IPS DF 4.7 (cell line): ENCODE measurements around the gene MDK.

Source experiments
- DNase-seq: peaks from one replicate; pipeline ENCODE4 v3.0.0-alpha.2; 2013; ENCODE audit warnings: low spot score; ENCODE audit errors: extremely low read depth

Gene MDK

GRCh38 chr11:46381048-46381818 lies at the start of gene MDK:
Gene MDK, plus strand, starts transcription at chr11:46381669. Its CDS starts 389 bp downstream, at chr11:46382058.
- no peak for DNase-seq

GRCh38 chr11:46332093-46332567 lies 49.3 kb upstream of the MDK start:
- no peak for DNase-seq

DNA sequence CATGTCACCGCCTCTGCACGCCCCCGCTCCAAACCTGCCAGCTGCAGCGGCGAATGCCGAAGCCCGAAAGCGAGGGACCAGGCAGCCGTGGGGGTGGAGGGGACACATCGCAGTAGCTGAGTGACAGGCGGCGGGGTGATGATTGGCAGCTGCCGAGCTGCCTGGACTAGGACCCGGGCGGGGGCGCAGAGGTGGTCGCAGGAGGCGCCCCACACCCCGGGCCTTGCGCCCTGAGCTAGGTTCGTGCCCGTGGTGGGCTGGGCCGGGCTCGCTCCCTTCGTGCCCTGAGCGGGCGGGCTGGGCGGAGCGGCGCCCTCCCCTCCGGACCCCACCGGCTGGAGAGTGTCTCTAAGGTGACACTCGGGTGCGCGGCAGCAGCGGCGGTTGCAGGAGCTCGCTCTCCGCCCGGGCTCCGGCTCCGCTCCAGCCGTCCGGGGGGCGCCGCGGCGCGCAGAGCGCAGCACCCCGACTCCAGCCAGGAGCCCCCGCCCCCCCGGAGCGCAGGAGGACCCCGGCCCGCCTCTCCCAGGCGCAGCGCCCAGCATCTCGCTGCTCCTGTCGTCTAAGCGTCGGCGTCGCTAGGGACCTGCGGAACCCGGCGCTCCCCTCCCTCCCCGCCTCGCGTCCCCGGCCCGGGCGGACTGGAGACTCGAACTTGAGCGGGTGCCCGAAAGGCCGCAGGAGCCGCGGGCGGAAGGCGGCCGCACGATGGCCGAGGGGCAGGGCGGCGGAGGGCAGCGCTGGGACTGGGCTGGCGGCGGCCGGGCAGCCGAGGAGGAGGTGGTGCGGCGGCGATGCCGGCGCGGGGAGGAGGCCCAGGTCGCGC lies 48.7 kb upstream of the MDK start:
- no peak for DNase-seq

DNA sequence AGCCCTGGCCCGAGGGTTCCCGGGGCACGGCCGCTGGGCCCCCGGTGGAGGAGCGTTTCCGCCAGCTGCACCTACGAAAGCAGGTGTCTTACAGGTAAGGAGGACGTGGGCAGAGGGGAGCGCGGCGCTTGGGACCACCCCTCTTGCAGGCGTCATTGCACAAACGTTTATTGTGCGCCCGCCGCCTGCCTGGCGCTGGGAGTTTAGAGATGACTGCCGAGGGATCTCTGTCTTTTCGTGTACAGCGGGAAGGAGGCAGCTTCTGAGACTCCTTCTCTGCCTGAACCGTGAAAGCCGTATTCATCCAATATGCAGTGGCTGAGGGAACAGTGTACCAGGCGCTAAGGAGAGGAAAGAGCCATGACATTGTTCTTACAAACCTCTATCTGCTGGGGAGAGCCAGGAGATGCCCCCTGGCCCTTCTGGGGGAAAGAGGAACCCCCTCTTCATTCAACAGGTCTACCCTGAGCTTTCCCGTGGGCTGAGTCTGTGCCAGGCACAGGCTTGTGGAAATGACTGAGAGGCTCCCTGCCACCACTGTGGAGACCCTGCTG lies 48.0 kb upstream of the MDK start:
- no peak for DNase-seq

DNA sequence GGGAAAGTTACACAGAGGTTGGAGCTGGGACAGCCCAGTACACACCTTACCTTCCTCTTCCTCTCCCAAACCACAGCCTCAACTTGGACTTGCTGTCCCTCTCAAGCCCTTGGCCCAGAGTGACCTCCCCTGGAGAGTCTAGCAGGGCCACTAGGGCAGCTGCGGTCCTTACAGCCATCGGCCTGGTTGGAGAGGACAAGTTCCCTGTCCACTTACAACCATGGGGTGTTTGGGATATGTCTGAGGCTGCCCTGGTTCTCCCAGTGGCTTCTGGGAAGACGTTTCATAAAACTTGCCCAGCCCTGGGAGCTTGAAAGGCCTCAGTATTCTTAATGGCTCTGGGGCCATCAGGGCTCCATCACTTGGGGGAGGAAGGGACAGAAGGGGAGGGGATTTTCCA lies 47.3 kb upstream of the MDK start:
- no peak for DNase-seq

- no peak for DNase-seq
These were observed 46.2 kb upstream of the MDK start for GRCh38 chr11:46335271-46335670.

- no peak for DNase-seq
These were observed 45.4 kb upstream of the MDK start for GRCh38 chr11:46335890-46336562.

GRCh38 chr11:46336563-46337180 lies 44.8 kb upstream of the MDK start:
- DNase-seq: no peak

- no peak for DNase-seq
These were observed 43.7 kb upstream of the MDK start for GRCh38 chr11:46337626-46338345.

DNA sequence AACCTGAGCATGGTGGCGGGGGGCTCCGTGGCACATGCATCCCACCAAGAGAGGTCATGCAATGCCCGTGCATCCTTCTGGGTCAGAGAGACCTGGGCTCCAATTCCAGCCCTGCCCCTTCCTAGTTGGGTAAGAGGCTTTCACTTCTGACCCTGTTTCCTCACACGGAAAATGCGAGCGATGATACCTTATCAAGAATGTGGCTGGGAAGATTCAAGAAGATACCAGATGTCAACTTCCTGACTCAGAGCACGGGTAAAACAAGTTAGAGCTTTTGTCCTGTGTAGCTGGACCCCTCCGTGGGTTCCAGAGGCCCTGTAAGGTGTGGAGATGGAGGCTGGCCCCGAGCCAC lies 42.9 kb upstream of the MDK start:
- DNase-seq: no peak

DNA sequence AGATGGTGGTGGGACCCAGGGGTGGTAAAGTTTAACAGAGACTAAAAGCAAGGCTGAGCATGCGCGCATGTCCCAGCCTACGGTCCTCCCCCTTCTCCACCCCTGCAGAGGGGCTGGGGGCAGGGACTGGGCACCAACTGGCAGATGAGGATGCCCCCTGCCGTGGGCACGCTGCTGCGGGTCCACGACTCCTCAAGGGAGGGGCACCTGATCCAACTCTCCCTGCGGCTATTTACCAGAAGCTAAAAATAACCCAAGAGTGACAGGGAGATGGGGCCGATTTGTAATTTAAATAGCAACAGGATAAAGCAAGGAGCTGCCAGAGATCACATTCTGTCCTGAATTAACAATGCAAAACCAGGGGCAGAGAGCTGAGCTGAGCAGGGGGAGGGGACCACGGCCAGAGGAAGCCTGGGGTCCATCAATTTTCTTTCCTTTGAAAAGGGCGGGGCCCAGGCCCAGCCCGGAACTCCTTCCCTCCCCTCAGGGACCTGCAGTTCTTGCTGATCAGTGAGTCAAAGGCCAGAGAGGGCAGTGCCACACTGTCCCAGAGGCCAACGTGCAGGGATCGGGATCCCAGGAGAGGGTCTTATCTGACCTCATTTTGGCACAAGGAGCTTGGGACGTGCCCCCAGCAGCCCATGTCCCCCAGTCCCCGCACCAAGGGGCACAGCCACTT lies 42.3 kb upstream of the MDK start:
- peak; percentile 90 for DNase-seq

- no peak for DNase-seq
These were observed 41.7 kb upstream of the MDK start for GRCh38 chr11:46339816-46340215.

- DNase-seq: no peak
These were observed 40.0 kb upstream of the MDK start for GRCh38 chr11:46341454-46341853.

DNA sequence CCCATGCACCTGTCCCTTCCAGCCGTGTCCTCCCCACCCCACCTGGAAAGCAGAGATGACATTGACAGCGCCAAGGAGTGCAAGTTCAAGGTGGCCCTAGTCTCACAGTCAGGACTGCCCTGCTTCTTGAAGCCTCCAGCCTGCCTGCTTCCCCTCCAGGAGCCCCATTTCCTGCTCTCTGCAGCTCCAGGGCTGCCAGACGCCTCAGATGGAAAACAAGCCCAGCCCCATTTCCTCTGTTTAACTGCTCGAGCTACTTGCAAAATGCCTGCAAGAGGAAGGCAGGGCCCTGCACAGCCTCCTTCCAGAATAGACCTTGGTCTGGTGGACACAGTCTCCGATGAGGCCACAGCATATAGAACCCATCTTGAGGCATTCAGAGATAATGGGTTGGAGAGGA lies 39.2 kb upstream of the MDK start:
- no peak for DNase-seq

- DNase-seq: no peak
These were observed 37.9 kb upstream of the MDK start for GRCh38 chr11:46343520-46343919.

- DNase-seq: no peak
These were observed 36.3 kb upstream of the MDK start for GRCh38 chr11:46345131-46345597.

GRCh38 chr11:46345881-46346484 lies 35.5 kb upstream of the MDK start:
- no peak for DNase-seq

DNA sequence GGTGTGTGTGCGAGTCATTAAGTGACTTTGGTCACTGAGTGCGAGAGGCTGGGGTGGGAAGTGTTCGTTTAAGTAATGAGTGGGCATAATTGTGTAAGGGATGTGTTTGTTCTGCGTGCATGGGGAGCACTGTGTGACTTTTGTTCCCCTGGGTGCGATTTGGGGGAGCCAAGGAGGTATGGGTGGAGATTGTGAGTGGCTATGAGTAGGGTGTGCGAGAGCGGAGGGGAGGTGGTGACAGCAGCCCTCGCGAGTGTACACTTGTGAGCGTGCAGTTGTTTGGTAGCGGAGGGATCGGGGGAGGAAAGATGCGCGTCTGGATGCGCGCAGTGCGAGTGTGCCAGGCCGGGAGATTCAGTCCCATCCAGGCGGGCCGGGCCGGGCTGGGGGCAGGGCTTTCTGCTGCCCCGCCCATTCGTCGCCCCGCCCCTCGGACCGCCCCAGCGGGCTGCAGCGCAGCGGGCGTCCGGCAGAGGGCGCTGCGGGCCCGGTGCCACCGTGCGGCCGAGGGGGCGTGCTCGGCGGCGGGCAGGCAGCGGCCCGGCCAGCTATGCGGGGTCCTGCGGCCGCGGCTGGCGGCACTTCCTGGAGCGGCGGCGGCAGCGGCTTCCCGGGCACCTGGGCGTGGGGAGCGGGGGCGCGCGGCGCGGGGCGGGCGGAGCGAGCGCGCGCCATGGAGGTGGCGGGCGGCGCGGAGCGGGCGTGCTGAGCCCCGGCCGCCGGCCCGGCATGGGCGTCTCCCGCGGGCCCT lies 34.4 kb upstream of the MDK start, which contains the start of gene DGKZ:
Gene DGKZ (plus strand): TSS at position 578 of the 751 bp plus-strand sequence. CDS start 197 bp downstream, outside the sequence.
- DNase-seq: no peak
